Activated CD4-positive, alpha-beta T cell treated with anti-CD3 and anti-CD28 coated beads, Interleukin-2, amount 50 U/mL, for 24 hours (primary cell): ENCODE results near the gene SH3RF2.
"Not testable (repeated sequence)": the region's sequence is repeated elsewhere in the genome, so short reads cannot be mapped to it uniquely, and the experiment has no call there.

Experiments
- DNase-seq, 2 donors: peaks; one replicate each; pipeline ENCODE4 v3.0.0-alpha.2; 2020; ENCODE audit warnings: low read depth in 1 of 2, low spot score in 1 of 2

Gene SH3RF2

DNA sequence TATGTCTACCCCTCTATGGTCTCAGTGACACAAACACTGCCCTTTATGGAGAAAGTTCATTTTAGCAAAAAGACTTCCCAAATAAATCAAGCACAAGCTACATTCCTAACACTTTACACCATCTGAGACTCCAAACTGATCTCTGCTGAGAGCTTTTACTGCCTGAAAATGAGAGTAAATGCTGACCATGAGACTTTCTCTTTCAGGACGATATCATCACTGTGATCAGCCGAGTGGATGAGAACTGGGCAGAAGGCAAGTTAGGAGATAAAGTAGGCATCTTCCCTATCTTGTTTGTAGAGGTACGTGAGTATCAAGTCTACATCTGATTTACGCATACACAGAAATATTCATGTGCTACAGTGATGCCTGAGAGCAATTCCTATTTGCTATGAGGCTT lies 67.5 kb downstream of the SH3RF2 start:
- DNase-seq = no peak

- DNase-seq = no peak
Observed at GRCh38 chr5:146005264-146005663, 68.9 kb downstream of the SH3RF2 start.

DNA sequence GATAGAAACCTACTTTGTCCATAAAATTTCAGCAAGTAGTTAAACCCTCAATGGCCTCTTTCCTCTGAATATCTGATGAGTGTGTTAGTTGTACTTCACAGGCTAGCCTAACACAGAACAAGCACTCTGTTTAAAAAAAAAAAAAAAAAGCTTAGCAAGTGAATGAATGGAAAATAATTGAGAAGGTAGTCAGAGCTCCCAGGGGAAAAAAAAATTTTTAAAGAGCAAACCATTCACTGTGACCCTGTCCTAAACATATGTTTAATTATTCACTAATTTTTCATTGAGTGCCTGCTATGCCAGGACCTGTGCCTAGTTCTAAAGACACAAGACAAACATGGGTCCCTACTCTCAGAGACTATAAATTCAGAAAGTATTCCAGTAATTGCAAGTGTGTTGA lies 69.3 kb downstream of the SH3RF2 start:
- DNase-seq = no peak

- no peak for DNase-seq
Observed at GRCh38 chr5:146006470-146007190, 70.3 kb downstream of the SH3RF2 start.

DNA sequence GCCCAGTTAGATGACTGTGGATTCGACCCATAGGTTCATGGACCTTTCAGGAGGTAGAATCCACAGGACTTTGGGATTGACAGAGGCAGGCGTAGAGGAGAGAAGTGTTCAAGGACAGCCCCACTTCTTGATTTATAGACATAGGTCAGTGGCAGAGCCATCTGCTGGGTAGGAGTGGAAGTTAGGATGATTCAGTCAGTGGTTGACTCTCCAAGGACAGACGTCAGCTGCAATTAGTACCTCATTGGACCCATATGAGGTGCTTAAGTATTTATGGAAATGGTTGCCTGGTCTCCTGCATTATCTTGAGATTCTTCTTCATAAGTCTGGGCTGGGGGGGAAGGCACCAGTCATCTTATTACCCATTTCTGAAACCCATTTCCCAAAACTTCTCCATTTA lies 70.9 kb downstream of the SH3RF2 start:
- DNase-seq = no peak

- no peak for DNase-seq
Observed at GRCh38 chr5:146007989-146008388, 71.6 kb downstream of the SH3RF2 start.

DNA sequence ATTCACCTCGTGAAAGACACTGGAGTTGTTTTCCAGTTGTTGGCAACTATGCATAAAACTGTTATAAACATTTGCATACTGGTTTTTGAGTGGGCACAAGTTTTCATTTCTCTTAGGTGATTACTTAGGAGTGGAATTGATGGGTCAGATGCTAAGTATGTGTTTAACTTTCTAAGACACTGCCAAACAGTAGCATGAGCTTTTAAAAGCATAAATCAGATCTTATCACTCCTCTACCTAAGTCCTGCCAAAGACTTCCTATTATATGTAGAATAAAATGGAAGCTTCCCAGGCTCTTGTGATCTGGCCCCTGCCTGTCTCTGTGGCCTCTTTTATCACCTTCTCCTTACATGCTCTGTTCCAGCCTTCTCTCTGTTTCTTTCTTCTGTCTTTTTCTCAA lies 72.6 kb downstream of the SH3RF2 start:
- no peak for DNase-seq

DNA sequence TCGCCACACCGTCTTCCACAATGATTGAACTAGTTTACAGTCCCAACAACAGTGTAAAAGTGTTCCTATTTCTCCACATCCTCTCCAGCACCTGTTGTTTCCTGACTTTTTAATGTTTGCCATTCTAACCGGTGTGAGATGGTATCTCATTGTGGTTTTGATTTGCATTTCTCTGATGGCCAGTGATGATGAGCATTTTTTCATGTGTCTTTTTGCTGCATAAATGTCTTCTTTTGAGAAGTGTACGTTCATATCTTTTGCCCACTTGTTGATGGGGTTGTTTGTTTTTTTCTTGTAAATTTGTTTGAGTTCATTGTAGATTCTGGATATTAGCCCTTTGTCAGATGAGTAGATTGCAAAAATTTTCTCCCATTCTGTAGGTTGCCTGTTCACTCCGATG lies 74.1 kb downstream of the SH3RF2 start:
- not testable (repeated sequence) for DNase-seq

DNA sequence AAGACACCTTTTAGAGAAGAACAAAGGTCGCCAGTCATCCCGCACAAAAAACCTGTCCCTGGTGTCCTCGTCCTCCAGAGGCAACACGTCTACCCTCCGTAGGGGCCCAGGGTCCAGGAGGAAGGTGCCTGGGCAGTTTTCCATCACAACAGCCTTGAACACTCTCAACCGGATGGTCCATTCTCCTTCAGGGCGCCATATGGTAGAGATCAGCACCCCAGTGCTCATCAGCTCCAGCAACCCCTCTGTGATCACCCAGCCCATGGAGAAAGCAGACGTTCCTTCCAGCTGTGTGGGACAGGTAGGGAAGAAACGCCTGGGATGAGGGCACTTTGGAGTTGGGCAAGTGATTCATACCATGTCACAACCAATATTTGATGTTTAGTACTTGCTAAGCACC lies 77.4 kb downstream of the SH3RF2 start:
- no peak for DNase-seq

DNA sequence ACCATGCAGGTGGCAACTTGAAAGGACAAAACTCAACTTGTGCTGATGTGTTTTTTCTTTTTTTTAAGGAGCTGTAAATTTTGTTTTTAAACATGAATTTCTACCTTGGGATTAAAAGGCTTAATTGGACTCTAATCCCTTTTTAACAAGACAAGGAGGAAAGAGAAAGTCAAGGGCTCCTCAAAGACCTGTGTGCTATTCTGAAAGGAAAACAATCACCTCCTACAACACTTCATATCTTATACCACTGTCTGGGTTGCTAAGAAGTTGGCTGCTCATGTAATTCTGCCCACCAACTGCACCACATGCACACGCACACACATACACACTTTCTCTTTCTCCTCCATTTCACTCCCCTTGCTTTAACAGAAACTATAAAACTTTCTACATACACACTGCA lies 78.6 kb downstream of the SH3RF2 start:
- no peak for DNase-seq

DNA sequence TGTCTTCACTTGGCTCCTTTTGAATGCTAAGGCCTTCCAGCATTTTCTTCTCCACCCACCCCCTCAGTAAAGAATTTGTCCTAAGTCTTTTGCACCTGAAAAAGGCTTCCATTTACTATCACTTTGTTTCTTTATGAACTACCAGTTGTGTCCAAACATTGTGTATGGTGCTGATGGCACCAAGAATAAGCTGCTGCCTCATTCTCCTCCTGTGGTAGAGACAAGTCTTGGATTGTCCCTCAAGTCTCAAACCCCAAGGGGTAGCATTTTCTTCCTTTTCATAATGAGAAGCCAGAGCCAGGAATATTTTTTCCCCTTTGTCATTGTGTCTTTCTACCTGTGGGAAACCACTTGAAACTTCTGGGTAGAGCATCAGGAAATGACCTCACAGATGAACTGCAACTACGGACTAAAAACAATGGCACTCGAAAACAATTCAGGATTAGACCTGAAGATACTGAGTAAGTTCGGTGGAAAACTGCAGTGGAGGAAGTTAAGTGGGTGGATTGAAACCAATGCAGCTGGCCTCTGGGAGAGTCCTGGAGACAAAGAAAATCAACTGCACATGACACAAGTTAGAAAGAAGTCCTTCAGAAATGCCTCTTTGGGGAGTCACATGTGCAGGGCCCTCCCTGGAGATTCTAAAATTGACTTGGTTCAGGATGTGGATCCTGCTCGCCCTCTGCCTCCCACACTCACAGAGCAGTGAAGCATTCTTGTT lies 80.5 kb downstream of the SH3RF2 start:
- no peak for DNase-seq

GRCh38 chr5:146018514-146019375 lies 82.4 kb downstream of the SH3RF2 start:
- no peak for DNase-seq

GRCh38 chr5:146020100-146020499 lies 83.7 kb downstream of the SH3RF2 start:
- no peak for DNase-seq

DNA sequence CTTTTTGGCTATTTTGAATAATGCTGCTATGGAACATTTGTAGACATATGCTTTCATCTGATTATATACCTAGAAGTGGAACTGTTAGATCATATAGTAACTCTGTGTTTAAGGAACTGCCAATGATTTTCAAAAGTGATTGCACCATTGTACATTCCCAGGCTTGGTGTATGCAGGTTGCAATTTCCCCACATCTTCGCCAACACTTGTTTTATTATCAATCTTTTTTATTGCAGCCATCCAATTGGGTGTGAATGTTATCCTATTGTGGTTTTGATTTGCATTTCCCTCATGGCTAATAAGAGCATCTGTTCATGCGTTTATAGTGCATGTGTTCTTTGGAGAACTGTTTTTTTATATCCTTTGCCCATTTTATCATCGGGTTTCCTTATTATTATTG lies 87.7 kb downstream of the SH3RF2 start:
- no peak for DNase-seq

DNA sequence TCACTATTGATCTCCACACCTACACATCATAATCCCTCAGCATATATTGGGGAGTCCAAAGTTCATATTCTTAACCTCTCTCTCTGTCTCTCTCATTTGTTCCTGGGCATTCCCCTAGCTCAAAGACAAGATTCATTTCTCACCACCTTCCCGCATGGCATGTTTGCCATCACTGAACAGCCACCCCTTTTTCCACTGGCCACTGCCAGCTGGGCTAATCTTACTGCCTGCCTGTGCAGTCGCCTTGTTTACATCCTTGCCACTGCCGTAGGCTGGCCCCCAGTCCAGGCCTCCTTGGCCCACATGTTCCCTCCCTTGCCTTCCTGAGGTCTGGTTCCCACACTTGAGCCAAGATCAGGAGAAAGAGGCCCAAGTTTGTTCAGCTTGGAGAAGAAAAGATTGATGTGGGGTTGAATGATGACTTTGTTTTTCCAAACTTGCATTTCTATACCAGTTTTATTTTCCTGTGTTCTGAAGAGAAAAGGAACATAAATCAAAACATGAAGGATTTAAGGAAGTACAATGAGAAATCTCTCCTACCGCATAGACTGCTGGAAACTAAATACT lies 88.8 kb downstream of the SH3RF2 start:
- DNase-seq = no peak

DNA sequence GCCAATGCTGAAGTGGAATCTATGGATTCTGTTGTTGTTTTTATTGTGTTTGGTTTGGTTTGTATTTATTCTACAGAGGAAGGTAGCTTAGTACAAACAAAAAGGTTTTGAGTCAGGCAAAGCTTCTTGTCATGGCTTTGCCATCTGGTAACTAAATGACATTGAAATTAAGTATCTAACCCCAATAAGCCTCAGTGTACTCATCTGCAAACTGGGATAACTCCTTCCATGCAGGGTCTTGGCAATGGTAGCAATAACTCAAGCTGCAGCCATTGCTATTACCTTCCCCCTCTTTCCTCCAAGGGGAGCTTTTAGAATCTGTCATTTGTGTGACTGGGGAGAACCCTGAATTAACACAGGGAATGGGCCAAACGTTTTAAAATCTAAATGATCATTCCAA lies 89.3 kb downstream of the SH3RF2 start:
- DNase-seq = no peak

GRCh38 chr5:146026307-146027010 lies 90.1 kb downstream of the SH3RF2 start:
- no peak for DNase-seq

- no peak for DNase-seq
Observed at GRCh38 chr5:146027751-146028150, 91.4 kb downstream of the SH3RF2 start.

DNA sequence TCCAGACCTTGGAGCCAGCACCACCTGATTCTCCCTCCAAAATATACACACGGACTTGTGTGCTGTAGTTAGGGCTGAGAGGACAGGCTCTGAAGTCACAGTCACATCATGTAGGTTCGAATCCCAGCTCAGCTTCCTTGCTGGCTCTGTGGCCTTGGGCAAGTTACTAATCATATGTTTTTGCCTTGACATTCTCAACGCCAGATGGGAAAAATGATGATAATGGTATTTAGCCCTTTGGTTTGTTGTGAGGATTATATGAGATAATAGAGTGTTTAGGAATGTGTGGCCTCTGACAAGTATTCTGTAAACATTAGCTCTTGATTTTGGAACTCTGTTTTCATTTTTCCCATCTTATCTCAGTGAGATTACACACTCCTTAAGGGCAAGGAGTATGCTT lies 96.5 kb downstream of the SH3RF2 start:
- DNase-seq = no peak

GRCh38 chr5:146034127-146034526 lies 97.7 kb downstream of the SH3RF2 start:
- DNase-seq = no peak

DNA sequence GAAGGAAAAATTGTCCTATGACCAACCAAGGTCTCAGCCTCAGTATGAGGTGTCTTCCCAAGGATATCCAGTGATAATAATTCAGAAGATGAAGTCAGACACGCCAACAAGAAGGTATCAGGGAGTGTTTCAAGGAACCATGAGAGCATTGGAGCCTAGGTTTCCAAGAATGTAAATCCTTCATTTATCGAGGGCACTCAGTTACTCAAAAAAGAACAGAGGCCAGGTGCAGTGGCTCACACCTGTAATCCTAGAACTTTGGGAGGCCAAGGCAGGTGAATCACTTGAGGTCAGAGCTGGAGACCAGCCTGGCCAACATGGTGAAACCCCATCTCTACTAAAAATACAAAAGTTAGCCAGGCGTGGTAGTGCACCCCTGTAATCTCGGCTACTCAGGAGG lies 98.2 kb downstream of the SH3RF2 start:
- no peak for DNase-seq
